ENCODE measurements around the gene GOLM1.

The GOLM1 gene

GRCh38 chr9:86079421-86079831 lies 19.9 kb downstream of the GOLM1 start:
- ChIA-PET POLR2A (no interaction called here), CTCF (interaction anchor here (0.9 kb wide), 1 partner anchor 19 kb away, joined by 8 read pairs; no protein-coding TSS in a partner anchor)
- H3K4me3 ChIP-seq (ENCODE audit: low read depth, low read length) = no peak overlapping the region
- H3K4me1 ChIP-seq (ENCODE audit: control insufficient read depth, insufficient read depth, low read length) = peaks cover 12% of the 10 kb centered on the region
- no peak overlapping the region for H3K27ac ChIP-seq (ENCODE audit: extremely low read depth, low read depth, low read length)
- no peak for TF ChIP-seq PATZ1 (tag by site-specific recombination; IDR thresholded peaks at IDR 0.05)
- TF ChIP-seq ZNF777 (tag by site-specific recombination; IDR thresholded peaks at IDR 0.05; ENCODE audit: borderline replicate concordance) = no peak
- TF ChIP-seq ZNF311 (tag by site-specific recombination; IDR thresholded peaks at IDR 0.05; ENCODE audit: borderline replicate concordance) = no peak
- peaks cover 0 to 41% of the 10 kb centered on the region in 2 experiments; a peak in 2 of 3 replicates for H3K36me3 ChIP-seq (ENCODE audit: control insufficient read depth in 2 of 2, insufficient read depth in 1 of 2, low read length in 2 of 2)
- no peaks in the 10 kb centered on the region for H3K9me3 ChIP-seq (ENCODE audit: control insufficient read depth, insufficient read depth, low read depth, low read length)

GRCh38 chr9:86078731-86079130 lies 20.6 kb downstream of the GOLM1 start:
- no peak overlapping the region for H3K27ac ChIP-seq (ENCODE audit: extremely low read depth, low read depth, low read length)

GRCh38 chr9:86077276-86077675 lies 22.1 kb downstream of the GOLM1 start:
- Histone ChIP-seq H3K36me3 (ENCODE audit: control insufficient read depth in 2 of 2, insufficient read depth in 1 of 2, low read length in 2 of 2) (peaks cover 0 to 58% of the 10 kb centered on the region in 2 experiments; a peak in 2 of 3 replicates), H3K27ac (ENCODE audit: extremely low read depth, low read depth, low read length) (no peak overlapping the region), H3K4me3 (ENCODE audit: low read depth, low read length) (no peak overlapping the region), H3K4me1 (ENCODE audit: control insufficient read depth, insufficient read depth, low read length) (peaks cover 12% of the 10 kb centered on the region), H3K9me3 (ENCODE audit: control insufficient read depth, insufficient read depth, low read depth, low read length) (no peaks in the 10 kb centered on the region)
- ChIA-PET POLR2A (no interaction called here), CTCF (interaction anchor here (0.6 to 0.7 kb wide), 2 partner anchors 124 to 467 kb away, joined by 3 to 4 read pairs; no protein-coding TSS in a partner anchor)
- no peak for TF ChIP-seq ZNF645 (tag by site-specific recombination; IDR thresholded peaks at IDR 0.05)

More at GRCh38 chr9:86078731-86079130, 20.6 kb downstream of the GOLM1 start:
- POLR2A ChIA-PET = no interaction called here
- no peak for TF ChIP-seq REST (tag by site-specific recombination; IDR thresholded peaks at IDR 0.05)
- TF ChIP-seq ZSCAN23 (tag by site-specific recombination; IDR thresholded peaks at IDR 0.05) = no peak
- no peak for TF ChIP-seq ZNF692 (tag by site-specific recombination; IDR thresholded peaks at IDR 0.05)
- TF ChIP-seq REPIN1 (tag by site-specific recombination; IDR thresholded peaks at IDR 0.05; ENCODE audit: low read depth) = no peak
- H3K4me1 ChIP-seq (ENCODE audit: control insufficient read depth, insufficient read depth, low read length) = peaks cover 12% of the 10 kb centered on the region
- H3K36me3 ChIP-seq (ENCODE audit: control insufficient read depth in 2 of 2, insufficient read depth in 1 of 2, low read length in 2 of 2) = peaks cover 0 to 46% of the 10 kb centered on the region in 2 experiments; a peak in 2 of 3 replicates
- H3K4me3 ChIP-seq (ENCODE audit: low read depth, low read length) = no peak overlapping the region
- no peaks in the 10 kb centered on the region for H3K9me3 ChIP-seq (ENCODE audit: control insufficient read depth, insufficient read depth, low read depth, low read length)
- CTCF ChIA-PET = interaction anchor here (0.7 kb wide), 1 partner anchor 43 kb away, joined by 4 read pairs; no protein-coding TSS in a partner anchor

All from HEK293 (cell line).